ENCODE data around the gene NTRK2. TPM values are rescaled to one million over a fixed set of nuclear protein-coding genes. Genes with fewer than 3 reads are reported as not detected.
"Not testable (repeated sequence)": the region's sequence is repeated elsewhere in the genome, so short reads cannot be mapped to it uniquely, and the experiment has no call there.

The NTRK2 gene
- polyA plus RNA-seq, 1 experiment: 2.0 TPM

DNA sequence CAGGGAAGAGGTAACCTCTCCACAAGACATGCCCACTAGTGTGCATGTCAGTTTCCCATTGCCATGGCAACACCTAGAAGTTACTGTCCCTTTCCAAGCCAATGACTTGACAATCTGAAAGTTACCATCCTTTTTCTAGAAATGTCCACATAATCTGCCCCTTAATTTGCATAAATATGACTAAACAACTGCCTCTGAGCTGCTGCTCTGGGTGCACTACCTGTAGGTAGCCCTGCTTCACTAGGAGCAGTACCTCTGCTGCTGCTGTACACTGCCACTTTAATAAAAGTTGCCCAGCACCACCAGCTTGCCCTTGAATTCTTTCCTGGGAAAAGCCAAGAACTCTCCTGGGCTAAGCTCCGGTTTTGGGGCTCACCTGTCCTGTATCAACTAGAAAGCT lies 392.4 kb downstream of the NTRK2 start:
- ChIA-PET CTCF (no interaction called here), POLR2A (no interaction called here)
- Histone ChIP-seq H3K4me3 (ENCODE audit: low read depth, low read length) (no peak overlapping the region), H3K36me3 (ENCODE audit: control insufficient read depth, insufficient read depth, low read length) (no peaks in the 10 kb centered on the region), H3K27me3 (ENCODE audit: control insufficient read depth, insufficient read depth, low read length) (no peaks in the 10 kb centered on the region)
- TF ChIP-seq, protein P1, sequence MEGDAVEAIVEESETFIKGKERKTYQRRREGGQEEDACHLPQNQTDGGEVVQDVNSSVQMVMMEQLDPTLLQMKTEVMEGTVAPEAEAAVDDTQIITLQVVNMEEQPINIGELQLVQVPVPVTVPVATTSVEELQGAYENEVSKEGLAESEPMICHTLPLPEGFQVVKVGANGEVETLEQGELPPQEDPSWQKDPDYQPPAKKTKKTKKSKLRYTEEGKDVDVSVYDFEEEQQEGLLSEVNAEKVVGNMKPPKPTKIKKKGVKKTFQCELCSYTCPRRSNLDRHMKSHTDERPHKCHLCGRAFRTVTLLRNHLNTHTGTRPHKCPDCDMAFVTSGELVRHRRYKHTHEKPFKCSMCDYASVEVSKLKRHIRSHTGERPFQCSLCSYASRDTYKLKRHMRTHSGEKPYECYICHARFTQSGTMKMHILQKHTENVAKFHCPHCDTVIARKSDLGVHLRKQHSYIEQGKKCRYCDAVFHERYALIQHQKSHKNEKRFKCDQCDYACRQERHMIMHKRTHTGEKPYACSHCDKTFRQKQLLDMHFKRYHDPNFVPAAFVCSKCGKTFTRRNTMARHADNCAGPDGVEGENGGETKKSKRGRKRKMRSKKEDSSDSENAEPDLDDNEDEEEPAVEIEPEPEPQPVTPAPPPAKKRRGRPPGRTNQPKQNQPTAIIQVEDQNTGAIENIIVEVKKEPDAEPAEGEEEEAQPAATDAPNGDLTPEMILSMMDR (IDR thresholded peaks at IDR 0.05; ENCODE audit: insufficient read depth, low read depth, low read length): no peak
- no peak for DNase-seq (ENCODE audit: low read depth)

DNA sequence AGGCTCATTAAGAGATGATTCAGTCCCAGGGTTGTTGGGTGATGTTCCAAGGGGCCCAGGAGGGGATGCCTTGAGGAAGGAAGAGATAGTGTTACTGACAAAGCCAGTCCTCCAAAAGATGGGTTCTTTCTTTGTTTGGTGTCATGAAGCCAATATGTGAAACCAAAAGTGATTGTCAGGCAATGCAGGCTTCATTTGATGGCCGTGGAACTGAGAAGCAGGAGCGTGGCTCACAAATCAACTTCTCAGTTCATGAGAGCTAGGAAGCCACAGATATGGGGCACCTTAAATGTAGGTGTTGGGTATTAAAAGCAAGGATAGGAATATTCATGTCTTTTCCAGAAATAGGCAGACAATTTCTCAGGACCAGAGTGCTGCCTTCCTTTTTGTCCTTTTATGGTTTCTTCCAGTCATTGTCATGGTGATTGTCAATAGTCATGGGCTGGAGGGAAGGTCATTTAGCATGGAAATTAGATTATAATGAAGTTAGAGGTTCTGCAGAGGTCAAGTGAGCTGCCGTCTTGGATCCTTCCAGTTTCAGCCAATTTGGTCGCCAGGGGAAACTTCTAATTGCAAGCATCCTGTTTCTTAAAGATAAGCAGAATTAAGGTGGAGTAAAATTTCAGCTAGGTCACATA lies 393.0 kb downstream of the NTRK2 start:
- ChIA-PET CTCF (no interaction called here), POLR2A (no interaction called here)
- H3K4me3 ChIP-seq (ENCODE audit: low read depth, low read length): no peak overlapping the region
- TF ChIP-seq, protein P1 (IDR thresholded peaks at IDR 0.05; ENCODE audit: insufficient read depth, low read depth, low read length): no peak
- H3K36me3 ChIP-seq (ENCODE audit: control insufficient read depth, insufficient read depth, low read length): no peaks in the 10 kb centered on the region
- no peaks in the 10 kb centered on the region for H3K27me3 ChIP-seq (ENCODE audit: control insufficient read depth, insufficient read depth, low read length)
- no peak for DNase-seq (ENCODE audit: low read depth)

GRCh38 chr9:85064811-85065371 lies 395.4 kb downstream of the NTRK2 start:
- POLR2A ChIA-PET: no interaction called here
- CTCF ChIA-PET: no interaction called here
- no peaks in the 10 kb centered on the region for H3K27me3 ChIP-seq (ENCODE audit: control insufficient read depth, insufficient read depth, low read length)
- no peak for DNase-seq (ENCODE audit: low read depth)
- H3K4me3 ChIP-seq (ENCODE audit: low read depth, low read length): no peak overlapping the region
- TF ChIP-seq, protein P1 (IDR thresholded peaks at IDR 0.05; ENCODE audit: insufficient read depth, low read depth, low read length): no peak
- H3K36me3 ChIP-seq (ENCODE audit: control insufficient read depth, insufficient read depth, low read length): no peaks in the 10 kb centered on the region

DNA sequence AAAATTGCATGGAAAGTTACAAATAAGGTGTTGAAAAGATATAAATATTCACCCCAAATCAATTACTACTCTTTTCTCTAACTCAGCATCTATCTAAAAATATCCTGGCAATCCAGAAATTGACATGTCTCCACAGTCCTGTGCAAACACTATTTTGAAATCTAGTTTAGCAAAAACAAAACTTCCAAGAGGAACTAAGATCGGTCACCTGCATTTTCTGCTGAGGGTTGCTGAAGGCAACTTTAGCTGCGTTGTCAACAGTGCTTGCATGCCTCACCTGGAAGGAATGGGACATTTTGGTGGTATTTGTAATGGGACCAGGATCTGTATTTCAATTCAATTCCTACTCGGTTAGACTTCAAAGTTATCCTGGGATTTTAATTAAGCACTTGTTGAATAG lies 398.3 kb downstream of the NTRK2 start:
- POLR2A ChIA-PET: no interaction called here
- TF ChIP-seq, protein P1 (IDR thresholded peaks at IDR 0.05; ENCODE audit: insufficient read depth, low read depth, low read length): no peak
- Histone ChIP-seq H3K4me3 (ENCODE audit: low read depth, low read length) (no peak overlapping the region), H3K36me3 (ENCODE audit: control insufficient read depth, insufficient read depth, low read length) (no peaks in the 10 kb centered on the region), H3K27me3 (ENCODE audit: control insufficient read depth, insufficient read depth, low read length) (no peaks in the 10 kb centered on the region)
- no peak for DNase-seq (ENCODE audit: low read depth)
- CTCF ChIA-PET: no interaction called here

- H3K27me3 ChIP-seq (ENCODE audit: control insufficient read depth, insufficient read depth, low read length); DNase-seq (ENCODE audit: low read depth); CTCF ChIA-PET; H3K36me3 ChIP-seq (ENCODE audit: control insufficient read depth, insufficient read depth, low read length); POLR2A ChIA-PET; H3K4me3 ChIP-seq (ENCODE audit: low read depth, low read length): not testable (repeated sequence)
These were observed 399.9 kb downstream of the NTRK2 start for GRCh38 chr9:85069421-85069820.
